Adrenal gland (tissue), 12 donors: Measurements from ENCODE around the gene SLC24A3. TPM values are rescaled to one million over a fixed set of nuclear protein-coding genes. Genes with fewer than 3 reads are reported as not detected.

ENCODE experiments used
- DNase-seq, 7 donors: peaks; one replicate each; pipeline ENCODE4 v3.0.0-alpha.2; 2019 to 2020
- H3K27ac ChIP-seq, 5 donors: fragments of 200-600 bp; sonication (generic) in 4 of 5; 1 replicate in 3 of 5; 2 replicates in 2 of 5; pipeline versions ENCODE4 v1.5.1 to v1.8.0; 2016 to 2020; ENCODE audit warnings: mild to moderate bottlenecking in 1 of 5
- H3K27me3 ChIP-seq: fragments of 200-600 bp; 2 replicates; pipeline ENCODE4 v1.8.0; 2021
- H3K36me3 ChIP-seq, 2 donors: fragments of 200-600 bp; replicated peaks in 1 of 2; 1 replicate in 1 of 2; 2 replicates in 1 of 2; pipeline versions ENCODE4 v1.5.1 to v1.8.0; 2018 to 2022
- H3K4me1 ChIP-seq, 2 donors: fragments of 200-600 bp; replicated peaks in 1 of 2; 1 replicate in 1 of 2; 2 replicates in 1 of 2; pipeline versions ENCODE4 v1.5.1 to v1.8.0; 2018 to 2021
- H3K4me3 ChIP-seq, 4 donors: fragments of 200-600 bp; sonication (generic) in 3 of 4; one replicate each; pipeline ENCODE4 v1.5.1; 2016 to 2018
- H3K9me3 ChIP-seq, 3 donors: fragments of 200-600 bp; sonication (generic) in 1 of 3; replicated peaks in 1 of 3; 1 replicate in 2 of 3; 2 replicates in 1 of 3; pipeline versions ENCODE4 v1.5.1 to v1.8.0; 2016 to 2021
- CTCF ChIP-seq, 6 experiments: fragments of 450-650 bp in 4 of 6; fragments of 200-600 bp in 2 of 6; sonication (generic) in 1 of 6; IDR thresholded peaks; 1 replicate in 5 of 6; 2 replicates in 1 of 6; pipeline versions ENCODE4 v1.5.1 to v1.8.0; 2016 to 2021; ENCODE audit warnings: antibody characterized with exemption in 6 of 6, mild to moderate bottlenecking in 2 of 6, moderate library complexity in 1 of 6
- POLR2A ChIP-seq, 2 donors: fragments of 450-650 bp; IDR thresholded peaks; one replicate each; pipeline ENCODE4 v1.6.1; 2017; ENCODE audit warnings: antibody characterized with exemption in 2 of 2, mild to moderate bottlenecking in 2 of 2, moderate library complexity in 1 of 2
- WGBS, 4 donors: extraction: QIAGEN DNeasy Blood & Tissue Kit in 2 of 4; methylation state at CpG; one replicate each; pipeline versions ENCODE4 v1.1.5 to v1.1.7; 2013 to 2017; 5-methylcytosine and 5-hydroxymethylcytosine counted together
- intact Hi-C, 2 donors: fragments of 100-400 bp; cut with DNase I; formaldehyde crosslinking; loops; one replicate each; pipeline versions ENCODE4 v1.14.1 to v1.15.0; 2022 to 2023
- polyA plus RNA-seq, 3 donors: library from polyadenylated mRNA; stranded (reverse); fragments of 200-250 nt in 2 of 3; fragments of 350-450 nt in 1 of 3; fragmentation: Illumina TruSeq in 1 of 3; extraction: RNeasy Lipid Tissue Mini Kit (QIAGEN cat#74804) in 1 of 3; gene quantifications; one replicate each; pipeline ENCODE4 v1.2.3, GENCODE V29; 2013 to 2014
- total RNA-seq, 9 donors: library from RNA; depleted of rRNA in 4 of 9; stranded (reverse); fragments of >200 nt in 4 of 9; fragments of 120-200 nt in 1 of 9; fragmentation: NEBNext Ultra II Directional in 1 of 9; extraction: Animal tissue kit (Norgen Biotek cat#: 25700) in 1 of 9; gene quantifications; one replicate each; pipeline versions ENCODE4 v1.1.0 to v1.2.4, GENCODE V29; 2013 to 2023
- donor health status: healthy with polysubstance abuse.
- donor health status: Bipolar disorder and iron deficiency.
- donor health status: DM: yes; HTN: yes; CAD: no.
- donor health status: DM: no; HTN: no; CAD: no.
- donor health status: DM: no; HTN: no; CAD: no.
- donor health status: DM: yes; HTN: yes; CAD: no.

SLC24A3 gene
- total and polyA plus RNA-seq, 12 donors: 0.89 to 44.4 (median 2.7) TPM

- WGBS, 4 donors: 10 to 24% (median 14%) methylated on average over 6 of the region's 6 CpGs
- DNase-seq: peak; percentile 46 to 88 (median 80)
- Histone ChIP-seq H3K36me3 (no peaks in the 10 kb centered on the region), H3K4me3 (no peak overlapping the region), H3K9me3 (no peaks in the 10 kb centered on the region), H3K27me3 (no peaks in the 10 kb centered on the region), H3K4me1 (peaks cover 6 to 14% of the 10 kb centered on the region in 2 donors), H3K27ac (peak overlapping the region in 2 of 5 donors; percentile 4 to 58)
- TF ChIP-seq POLR2A (IDR thresholded peaks at IDR 0.05): no peak
- no peak for TF ChIP-seq CTCF (IDR thresholded peaks at IDR 0.05)
- intact Hi-C loops: no loop called here
These were observed 523.0 kb downstream of the SLC24A3 start for GRCh38 chr20:19735446-19735845.

- intact Hi-C loops: no loop called here
- Histone ChIP-seq H3K4me3 (no peak overlapping the region), H3K4me1 (peaks cover 6 to 14% of the 10 kb centered on the region in 2 donors), H3K27me3 (no peaks in the 10 kb centered on the region), H3K36me3 (no peaks in the 10 kb centered on the region), H3K9me3 (no peaks in the 10 kb centered on the region), H3K27ac (no peak overlapping the region)
- no peak for TF ChIP-seq POLR2A (IDR thresholded peaks at IDR 0.05)
- no peak for TF ChIP-seq CTCF (IDR thresholded peaks at IDR 0.05)
- DNase-seq: peak in 3 of 7 donors; percentile 14 to 40 (median 34)
- WGBS, 4 donors: 46 to 55% (median 50%) methylated on average over 4 of the region's 4 CpGs
These were observed 524.6 kb downstream of the SLC24A3 start for GRCh38 chr20:19737025-19737424.

GRCh38 chr20:19738951-19739350 is 526.5 kb downstream of the SLC24A3 start:
- no peaks in the 10 kb centered on the region for H3K36me3 ChIP-seq
- no peak overlapping the region for H3K27ac ChIP-seq
- intact Hi-C loops: no loop called here
- no peak overlapping the region for H3K4me3 ChIP-seq
- H3K9me3 ChIP-seq: no peaks in the 10 kb centered on the region
- DNase-seq: no peak
- TF ChIP-seq CTCF (IDR thresholded peaks at IDR 0.05): no peak
- no peak for TF ChIP-seq POLR2A (IDR thresholded peaks at IDR 0.05)
- peaks cover 6 to 14% of the 10 kb centered on the region in 2 donors for H3K4me1 ChIP-seq
- no peaks in the 10 kb centered on the region for H3K27me3 ChIP-seq
- WGBS, 4 donors: 80 to 89% (median 82%) methylated on average over 5 of the region's 5 CpGs

- DNase-seq: no peak
- 84 to 92% (median 89%) methylated on average over 10 of the region's 10 CpGs for WGBS, 4 donors
- intact Hi-C loops: no loop called here
- H3K36me3 ChIP-seq: no peaks in the 10 kb centered on the region
- H3K4me3 ChIP-seq: no peak overlapping the region
- TF ChIP-seq POLR2A (IDR thresholded peaks at IDR 0.05): no peak
- no peak for TF ChIP-seq CTCF (IDR thresholded peaks at IDR 0.05)
- H3K4me1 ChIP-seq: peaks cover 6 to 14% of the 10 kb centered on the region in 2 donors
- H3K27ac ChIP-seq: no peak overlapping the region
- H3K27me3 ChIP-seq: no peaks in the 10 kb centered on the region
- H3K9me3 ChIP-seq: no peaks in the 10 kb centered on the region
These were observed 526.9 kb downstream of the SLC24A3 start for GRCh38 chr20:19739351-19739750.
